Middle frontal gyrus (tissue), 1 donor: ENCODE measurements around the gene AOPEP.

Experiments
- DNase-seq: peaks from one replicate; pipeline ENCODE4 v3.0.0-alpha.2; 2015; ENCODE audit warnings: low spot score; ENCODE audit errors: extremely low spot score

The AOPEP gene

DNA sequence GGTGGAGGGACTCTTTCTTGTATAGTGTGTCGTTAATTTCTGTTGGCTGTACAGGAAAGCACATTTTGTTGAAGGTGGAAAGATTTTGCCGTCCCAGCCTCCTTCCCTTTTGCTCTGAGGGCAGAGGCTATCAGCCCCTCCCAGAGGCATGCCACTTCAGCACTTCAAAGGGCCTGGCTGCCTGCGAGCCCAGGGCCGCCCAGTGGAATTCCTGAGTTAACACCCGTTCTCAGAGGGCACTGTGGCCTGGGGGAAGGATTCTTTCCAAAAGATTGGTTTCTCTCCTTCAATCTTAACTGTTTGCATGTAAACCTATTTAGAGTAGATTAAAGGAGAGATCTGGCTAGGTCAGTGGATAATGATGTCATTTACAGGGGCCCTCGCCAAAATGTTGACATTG is 352.4 kb downstream of the AOPEP start:
- no peak for DNase-seq

GRCh38 chr9:95079461-95079860 is 353.0 kb downstream of the AOPEP start:
- no peak for DNase-seq

GRCh38 chr9:95080961-95081647 is 354.6 kb downstream of the AOPEP start:
- DNase-seq: peak; percentile 53

DNA sequence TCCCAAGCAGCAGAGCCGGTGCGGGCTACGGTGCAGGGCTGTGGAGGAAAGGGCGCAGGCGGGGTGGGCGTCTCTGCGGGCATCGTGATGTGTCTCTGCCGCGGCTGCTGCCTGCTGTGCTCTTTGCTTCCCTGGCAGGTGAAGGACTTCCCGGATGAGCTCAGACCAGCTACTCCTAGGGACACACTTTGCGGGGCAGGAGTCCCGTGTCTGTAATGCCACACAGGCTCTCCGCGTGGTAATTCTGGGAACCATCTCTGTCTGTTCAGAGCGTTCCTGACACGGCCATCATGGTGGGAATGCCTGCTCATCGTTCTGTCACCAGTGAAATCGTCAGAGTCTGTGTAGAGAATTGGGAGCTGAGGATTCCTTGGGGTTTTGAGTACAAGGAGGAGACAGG is 355.5 kb downstream of the AOPEP start:
- DNase-seq: no peak

- DNase-seq: no peak
Observed at GRCh38 chr9:95082401-95083084, 356.0 kb downstream of the AOPEP start.

GRCh38 chr9:95083086-95083768 is 356.7 kb downstream of the AOPEP start:
- no peak for DNase-seq

GRCh38 chr9:95084254-95084934 is 357.9 kb downstream of the AOPEP start:
- no peak for DNase-seq

DNA sequence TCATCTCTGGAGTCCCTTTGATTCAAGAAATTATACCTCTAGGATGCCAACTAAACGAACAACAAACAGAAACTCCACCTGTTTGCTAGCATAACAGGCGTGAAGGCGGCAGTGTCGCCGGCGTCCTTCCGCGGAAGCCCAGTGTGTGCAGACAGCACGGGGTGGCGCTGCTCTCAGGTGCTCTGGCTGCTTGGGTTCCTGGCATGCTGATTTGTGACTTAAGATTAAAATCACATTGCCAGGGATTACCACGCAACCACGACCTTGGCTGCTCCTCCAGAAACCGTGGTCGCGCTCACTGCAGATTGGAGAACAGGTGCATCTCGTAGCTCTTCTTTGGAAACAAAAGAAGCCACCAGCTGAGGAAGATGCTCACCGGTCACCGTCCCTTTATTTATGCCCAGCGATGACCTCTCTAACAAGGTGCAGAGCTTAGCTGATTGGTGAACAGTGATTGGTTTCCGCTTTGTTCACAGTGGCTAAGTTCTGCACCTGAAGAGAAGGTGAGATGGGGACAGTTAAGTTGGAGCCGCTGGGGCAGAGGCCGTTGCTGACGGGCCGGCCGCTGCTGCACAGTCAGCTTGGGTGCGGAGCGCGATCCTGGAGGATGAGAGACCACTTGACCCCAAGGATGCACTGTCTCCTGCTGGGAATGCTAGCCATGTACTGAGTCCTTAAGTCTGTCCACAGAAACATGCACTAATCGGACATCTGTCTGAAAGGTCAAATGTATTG is 358.7 kb downstream of the AOPEP start:
- DNase-seq: no peak

DNA sequence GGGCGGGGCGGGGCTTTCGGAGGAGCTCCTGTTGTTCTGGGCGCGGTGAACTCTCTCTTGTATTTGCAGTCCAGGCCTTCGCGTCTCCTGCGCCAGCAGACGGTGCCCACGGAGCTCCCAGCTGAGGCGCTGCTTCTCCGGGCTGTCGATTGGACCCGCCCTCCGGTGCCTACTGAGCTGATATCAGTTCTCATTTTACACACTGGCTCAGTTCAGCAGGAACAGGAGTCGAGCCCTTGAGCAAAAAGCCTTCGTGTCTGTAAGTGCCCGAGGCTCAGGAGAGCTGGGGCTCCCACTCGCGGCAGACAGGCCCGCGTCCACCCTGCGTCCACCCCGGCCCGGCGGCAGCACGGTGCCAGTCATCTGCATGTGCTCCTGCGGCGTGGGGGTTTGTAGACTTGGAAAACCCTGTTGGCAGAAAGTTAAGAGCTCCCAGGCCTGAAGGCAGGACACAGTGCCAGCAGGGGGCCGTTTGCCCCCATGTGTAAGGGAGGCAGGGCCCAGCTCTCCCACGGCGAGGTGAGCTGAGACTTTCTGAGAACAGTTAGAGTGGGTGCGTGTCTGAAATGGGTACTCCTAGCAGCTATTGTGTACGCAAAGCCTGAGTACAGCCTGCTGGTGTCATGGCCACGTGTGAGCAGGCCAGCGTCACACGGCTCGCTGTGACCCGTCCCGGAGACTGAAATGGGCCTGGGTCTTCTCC is 359.5 kb downstream of the AOPEP start:
- no peak for DNase-seq

DNA sequence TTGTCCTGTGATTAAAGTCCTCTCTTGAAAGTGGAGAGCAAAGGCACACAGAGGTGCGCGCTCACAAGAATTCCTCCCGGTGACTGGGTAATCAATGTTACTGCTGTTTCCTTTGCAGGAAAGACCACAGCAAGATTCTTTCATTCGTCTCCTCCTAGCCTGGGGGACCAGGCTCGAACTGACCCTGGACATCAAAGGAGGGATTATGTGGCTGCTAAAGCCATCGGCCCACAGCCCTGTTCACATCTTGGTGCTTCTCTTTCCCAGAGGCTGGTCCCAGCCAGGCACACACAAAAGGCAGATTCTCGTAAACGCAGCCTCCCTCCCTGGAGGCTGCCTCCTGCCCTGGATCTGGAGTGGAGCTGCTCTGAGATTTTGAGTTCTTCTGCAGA is 360.1 kb downstream of the AOPEP start:
- DNase-seq: no peak

GRCh38 chr9:95087659-95088242 is 361.3 kb downstream of the AOPEP start:
- no peak for DNase-seq

DNA sequence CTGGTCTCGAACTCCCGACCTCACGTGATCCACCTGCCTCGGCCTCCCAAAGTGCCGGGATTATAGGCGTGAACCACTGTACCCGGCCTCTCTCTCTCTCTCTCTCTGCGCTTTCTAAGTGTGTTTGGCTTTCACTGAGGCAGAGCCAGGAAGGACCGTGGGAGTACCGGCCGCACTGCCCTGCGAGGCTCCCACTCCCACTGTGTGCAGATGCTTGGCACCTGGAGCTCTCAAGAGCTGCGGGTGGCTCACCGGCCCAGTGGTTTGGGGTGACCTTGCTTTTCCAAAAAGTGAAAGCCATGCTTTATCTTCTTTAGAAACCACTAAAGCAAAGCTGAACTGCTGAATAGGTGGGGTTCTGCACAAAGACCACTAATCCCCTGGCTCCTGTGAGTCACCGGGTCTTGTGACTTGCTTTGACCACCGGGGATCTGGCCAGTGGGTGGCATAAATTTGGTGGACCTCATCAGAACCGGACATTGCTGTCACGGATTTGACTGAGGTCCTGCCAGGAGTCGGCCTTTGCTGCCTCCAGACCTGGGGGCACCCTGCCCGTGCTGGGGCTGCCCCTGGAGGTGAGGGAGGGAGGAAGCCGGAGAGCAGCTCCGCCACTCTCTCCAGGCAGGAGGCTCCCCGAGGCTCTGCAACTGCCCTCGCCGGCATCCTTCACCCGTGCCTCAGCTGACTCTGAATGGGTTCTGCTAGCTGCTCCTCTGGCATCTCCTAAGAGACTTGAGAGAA is 362.1 kb downstream of the AOPEP start:
- no peak for DNase-seq

GRCh38 chr9:95089257-95090022 is 362.9 kb downstream of the AOPEP start:
- no peak for DNase-seq

- no peak for DNase-seq
Observed at GRCh38 chr9:95090023-95090791, 363.7 kb downstream of the AOPEP start.

DNA sequence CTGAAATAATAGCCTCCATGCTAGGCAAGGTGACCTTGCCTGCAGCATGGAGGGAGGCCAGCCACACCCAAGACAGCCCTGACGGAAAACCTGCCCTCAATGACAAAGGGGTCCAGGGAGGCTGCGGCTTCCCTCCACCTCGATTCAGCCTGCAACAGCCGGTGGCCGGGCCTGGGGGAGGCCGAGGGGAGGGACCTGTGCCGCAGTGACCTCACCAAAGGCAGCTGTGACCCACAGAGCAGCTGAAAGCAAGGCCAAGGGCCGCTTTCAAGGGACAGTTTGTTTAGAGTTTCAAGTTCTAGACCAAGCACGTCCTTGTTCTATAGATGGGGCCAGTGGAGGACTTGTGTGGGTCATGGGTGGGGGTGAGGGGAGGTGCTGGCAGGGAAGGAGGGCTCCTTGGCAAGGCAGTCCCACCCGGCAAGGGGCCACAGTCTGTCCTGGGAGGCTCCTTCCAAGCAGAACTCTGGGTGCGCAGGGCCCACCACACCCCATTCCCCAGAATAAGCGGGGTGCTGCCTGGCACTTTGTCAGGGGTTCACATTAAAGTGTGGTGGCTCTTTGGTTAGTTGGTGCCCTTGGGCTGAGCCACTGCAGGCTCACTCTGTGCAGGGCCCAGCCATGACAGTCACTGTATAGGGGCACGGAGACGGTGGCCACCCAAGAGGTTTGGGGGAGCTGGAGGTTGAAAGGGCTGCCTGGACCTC is 364.5 kb downstream of the AOPEP start:
- DNase-seq: no peak

GRCh38 chr9:95091601-95092261 is 365.2 kb downstream of the AOPEP start:
- no peak for DNase-seq
